Skeletal muscle satellite cell (primary cell): Measurements from ENCODE around the gene HSD17B2. TPM values are rescaled to one million over a fixed set of nuclear protein-coding genes. Genes with fewer than 3 reads are reported as not detected.

Experiments used
- H3K27me3 ChIP-seq: 2 replicates; pipeline ENCODE4 v1.7.0; 2013; ENCODE audit warnings: low read length; ENCODE audit not compliant: control insufficient read depth, insufficient read depth
- H3K36me3 ChIP-seq: 2 replicates; pipeline ENCODE4 v1.7.0; 2013; ENCODE audit warnings: mild to moderate bottlenecking, control low read depth, low read length; ENCODE audit not compliant: insufficient read depth
- H3K4me1 ChIP-seq: 2 replicates; pipeline ENCODE4 v1.7.0; 2013; ENCODE audit warnings: low read length; ENCODE audit not compliant: control insufficient read depth, insufficient read depth
- H3K4me2 ChIP-seq: 2 replicates; pipeline ENCODE4 v1.7.0; 2013; ENCODE audit warnings: mild to moderate bottlenecking, low read length
- H3K4me3 ChIP-seq: 2 replicates; pipeline ENCODE4 v1.7.0; 2013; ENCODE audit warnings: low read length
- H3K9ac ChIP-seq: 2 replicates; pipeline ENCODE4 v1.7.0; 2013; ENCODE audit warnings: mild to moderate bottlenecking, low read depth, low read length, moderate library complexity
- H3K9me3 ChIP-seq: replicated peaks from 2 replicates; pipeline ENCODE4 v1.7.0; 2013; ENCODE audit warnings: mild to moderate bottlenecking, control low read depth, low read length
- total RNA-seq: library from RNA; depleted of rRNA; stranded (reverse); fragments of >200 nt; gene quantifications from 2 replicates; pipeline ENCODE4 v1.2.3, GENCODE V29; 2012; rRNA removed

Gene HSD17B2
- 0.22 and 1.3 TPM in 2 replicates for total RNA-seq

- Histone ChIP-seq H3K9ac (peak within 1 kb of the TSS; percentile 52), H3K4me3 (peak within 1 kb of the TSS; percentile 38), H3K4me1 (peaks cover 21% of the 10 kb centered on the region), H3K36me3 (no peaks in the 10 kb centered on the region), H3K4me2 (peak within 1 kb of the TSS; percentile 28), H3K9me3 (no peaks in the 10 kb centered on the region), H3K27me3 (peaks cover 5% of the 10 kb centered on the region)
Observed at GRCh38 chr16:82034981-82035612, at the start of gene HSD17B2. Gene HSD17B2 (plus strand): TSS chr16:82035253. CDS start chr16:82035425, 172 bp downstream.

GRCh38 chr16:81987121-81987520 is 47.9 kb upstream of the HSD17B2 start:
- H3K4me2 ChIP-seq: no peak overlapping the region
- H3K4me3 ChIP-seq: no peak overlapping the region
- H3K9me3 ChIP-seq: no peaks in the 10 kb centered on the region
- no peaks in the 10 kb centered on the region for H3K4me1 ChIP-seq
- no peaks in the 10 kb centered on the region for H3K36me3 ChIP-seq
- H3K27me3 ChIP-seq: peaks cover 4% of the 10 kb centered on the region
- H3K9ac ChIP-seq: no peak overlapping the region

- Histone ChIP-seq H3K27me3 (peaks cover 4% of the 10 kb centered on the region), H3K36me3 (no peaks in the 10 kb centered on the region), H3K9me3 (no peaks in the 10 kb centered on the region), H3K4me3 (no peak overlapping the region), H3K4me2 (no peak overlapping the region), H3K4me1 (no peaks in the 10 kb centered on the region), H3K9ac (no peak overlapping the region)
Observed at GRCh38 chr16:81987706-81988105, 47.3 kb upstream of the HSD17B2 start.

GRCh38 chr16:81992859-81993258 is 42.2 kb upstream of the HSD17B2 start:
- no peak overlapping the region for H3K9ac ChIP-seq
- no peaks in the 10 kb centered on the region for H3K36me3 ChIP-seq
- no peak overlapping the region for H3K4me2 ChIP-seq
- H3K4me1 ChIP-seq: peaks cover 14% of the 10 kb centered on the region
- peaks cover 4% of the 10 kb centered on the region for H3K27me3 ChIP-seq
- no peak overlapping the region for H3K4me3 ChIP-seq
- no peaks in the 10 kb centered on the region for H3K9me3 ChIP-seq

GRCh38 chr16:81994485-81994884 is 40.6 kb upstream of the HSD17B2 start:
- no peak overlapping the region for H3K9ac ChIP-seq
- H3K4me2 ChIP-seq: no peak overlapping the region
- H3K9me3 ChIP-seq: no peaks in the 10 kb centered on the region
- H3K36me3 ChIP-seq: no peaks in the 10 kb centered on the region
- no peak overlapping the region for H3K4me3 ChIP-seq
- H3K27me3 ChIP-seq: no peaks in the 10 kb centered on the region
- H3K4me1 ChIP-seq: peaks cover 15% of the 10 kb centered on the region

- Histone ChIP-seq H3K9ac (no peak overlapping the region), H3K9me3 (no peaks in the 10 kb centered on the region), H3K4me2 (no peak overlapping the region), H3K4me1 (peaks cover 15% of the 10 kb centered on the region), H3K27me3 (no peaks in the 10 kb centered on the region), H3K36me3 (no peaks in the 10 kb centered on the region), H3K4me3 (no peak overlapping the region)
Observed at GRCh38 chr16:81995651-81996050, 39.4 kb upstream of the HSD17B2 start.

GRCh38 chr16:81996664-81997509 is 38.2 kb upstream of the HSD17B2 start:
- H3K4me3 ChIP-seq: no peak overlapping the region

GRCh38 chr16:81997738-81998137 is 37.3 kb upstream of the HSD17B2 start:
- Histone ChIP-seq H3K27me3 (peaks cover 5% of the 10 kb centered on the region), H3K9me3 (no peaks in the 10 kb centered on the region), H3K4me1 (peaks cover 15% of the 10 kb centered on the region), H3K4me2 (peak overlapping the region; percentile 31), H3K9ac (no peak overlapping the region), H3K36me3 (no peaks in the 10 kb centered on the region), H3K4me3 (no peak overlapping the region)

More at GRCh38 chr16:81996664-81997509, 38.2 kb upstream of the HSD17B2 start:
- H3K9me3 ChIP-seq: no peaks in the 10 kb centered on the region
- no peak overlapping the region for H3K9ac ChIP-seq
- H3K27me3 ChIP-seq: no peaks in the 10 kb centered on the region
- H3K4me1 ChIP-seq: peaks cover 15% of the 10 kb centered on the region
- no peaks in the 10 kb centered on the region for H3K36me3 ChIP-seq
- peak overlapping the region; percentile 31 for H3K4me2 ChIP-seq

- Histone ChIP-seq H3K27me3 (peaks cover 5% of the 10 kb centered on the region), H3K4me2 (no peak overlapping the region), H3K9ac (no peak overlapping the region), H3K36me3 (no peaks in the 10 kb centered on the region), H3K4me1 (peaks cover 2% of the 10 kb centered on the region), H3K9me3 (no peaks in the 10 kb centered on the region), H3K4me3 (no peak overlapping the region)
Observed at GRCh38 chr16:82002831-82003230, 32.2 kb upstream of the HSD17B2 start.

GRCh38 chr16:82004601-82005000 is 30.5 kb upstream of the HSD17B2 start:
- Histone ChIP-seq H3K9me3 (no peaks in the 10 kb centered on the region), H3K4me1 (no peaks in the 10 kb centered on the region), H3K9ac (no peak overlapping the region), H3K4me3 (no peak overlapping the region), H3K36me3 (no peaks in the 10 kb centered on the region), H3K27me3 (peaks cover 5% of the 10 kb centered on the region), H3K4me2 (no peak overlapping the region)

- Histone ChIP-seq H3K27me3 (peaks cover 5% of the 10 kb centered on the region), H3K9ac (no peak overlapping the region), H3K36me3 (no peaks in the 10 kb centered on the region), H3K9me3 (no peaks in the 10 kb centered on the region), H3K4me2 (no peak overlapping the region), H3K4me1 (no peaks in the 10 kb centered on the region), H3K4me3 (no peak overlapping the region)
Observed at GRCh38 chr16:82005027-82005830, 29.8 kb upstream of the HSD17B2 start.
